Ectodermal cell (in vitro differentiated cells): ENCODE data around the gene TMC1.

ENCODE experiments used
- H3K27ac ChIP-seq: 2 replicates; pipeline ENCODE4 v1.7.0; 2013; ENCODE audit warnings: mild to moderate bottlenecking, low read depth, low read length; ENCODE audit not compliant: insufficient read depth, poor library complexity, severe bottlenecking
- H3K27me3 ChIP-seq: 2 replicates; pipeline ENCODE4 v1.7.0; 2013; ENCODE audit warnings: mild to moderate bottlenecking, low read length; ENCODE audit not compliant: insufficient read depth, control insufficient read depth, poor library complexity, severe bottlenecking
- H3K36me3 ChIP-seq: one replicate; pipeline ENCODE4 v1.7.0; 2013; ENCODE audit warnings: low read length; ENCODE audit not compliant: control insufficient read depth, insufficient read depth
- H3K4me1 ChIP-seq: one replicate; pipeline ENCODE4 v1.7.0; 2013; ENCODE audit warnings: low read length; ENCODE audit not compliant: control insufficient read depth, insufficient read depth
- H3K4me3 ChIP-seq: 2 replicates; pipeline ENCODE4 v1.7.0; 2013; ENCODE audit warnings: low read depth, low read length, control low read depth; ENCODE audit not compliant: insufficient read depth
- H3K9me3 ChIP-seq: 2 replicates; pipeline ENCODE4 v1.7.0; 2013; ENCODE audit warnings: mild to moderate bottlenecking, low read length, moderate library complexity; ENCODE audit not compliant: control insufficient read depth
- WGBS, 2 experiments: methylation state at CpG; one replicate each; pipeline ENCODE4 v1.1.7; 2013; ENCODE audit warnings: missing lambda C conversion rate in 2 of 2; 5-methylcytosine and 5-hydroxymethylcytosine counted together

TMC1 gene

DNA sequence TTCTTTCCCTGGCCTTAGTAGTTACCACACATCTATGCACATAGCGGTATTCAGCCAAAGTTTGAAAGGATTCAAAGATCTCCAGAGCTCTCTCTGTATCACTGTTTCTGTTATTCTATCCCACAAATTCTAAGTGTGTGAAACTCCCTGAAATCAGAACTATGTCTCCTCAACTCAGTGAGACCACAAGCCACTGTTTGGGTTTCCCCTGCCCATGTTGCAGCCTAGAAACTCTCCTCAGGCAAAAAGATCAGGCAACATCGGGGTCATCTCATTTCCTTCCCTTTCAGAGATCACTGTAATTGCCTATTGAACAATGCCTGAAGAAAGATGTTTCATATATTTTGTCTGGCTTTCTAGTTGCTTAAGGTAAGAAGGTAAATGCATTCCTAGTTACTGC, 135.6 kb downstream of the TMC1 start:
- no peaks in the 10 kb centered on the region for H3K36me3 ChIP-seq
- no peak overlapping the region for H3K27ac ChIP-seq
- H3K4me3 ChIP-seq = no peak overlapping the region
- WGBS, 2 experiments = 97 to 99% methylated on average over 2 of the region's 2 CpGs
- H3K27me3 ChIP-seq = no peaks in the 10 kb centered on the region
- H3K4me1 ChIP-seq = no peaks in the 10 kb centered on the region
- no peaks in the 10 kb centered on the region for H3K9me3 ChIP-seq

DNA sequence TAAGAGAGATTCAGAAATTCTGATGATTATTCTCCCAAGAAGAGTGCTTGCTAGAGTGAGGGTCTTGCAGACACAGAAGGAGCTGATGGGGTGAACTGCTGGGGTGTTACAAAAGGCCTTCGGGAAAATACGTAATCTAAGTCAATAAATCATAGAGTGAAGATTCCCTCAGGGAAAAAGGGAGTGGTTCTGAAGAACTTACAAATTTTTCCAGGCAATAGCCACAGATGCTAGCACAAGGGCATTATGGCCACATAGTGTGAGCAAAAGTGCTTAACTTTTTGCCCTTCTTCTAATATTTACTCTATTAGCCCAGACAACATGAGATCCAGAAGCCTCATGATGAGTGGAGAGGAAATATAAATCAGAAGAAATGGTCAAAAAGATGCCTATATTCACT, 137.3 kb downstream of the TMC1 start:
- Histone ChIP-seq H3K27me3 (no peaks in the 10 kb centered on the region), H3K4me1 (no peaks in the 10 kb centered on the region), H3K36me3 (no peaks in the 10 kb centered on the region), H3K9me3 (no peaks in the 10 kb centered on the region), H3K4me3 (no peak overlapping the region), H3K27ac (no peak overlapping the region)
- WGBS, 2 experiments = 94 to 96% methylated on average over 2 of the region's 2 CpGs

DNA sequence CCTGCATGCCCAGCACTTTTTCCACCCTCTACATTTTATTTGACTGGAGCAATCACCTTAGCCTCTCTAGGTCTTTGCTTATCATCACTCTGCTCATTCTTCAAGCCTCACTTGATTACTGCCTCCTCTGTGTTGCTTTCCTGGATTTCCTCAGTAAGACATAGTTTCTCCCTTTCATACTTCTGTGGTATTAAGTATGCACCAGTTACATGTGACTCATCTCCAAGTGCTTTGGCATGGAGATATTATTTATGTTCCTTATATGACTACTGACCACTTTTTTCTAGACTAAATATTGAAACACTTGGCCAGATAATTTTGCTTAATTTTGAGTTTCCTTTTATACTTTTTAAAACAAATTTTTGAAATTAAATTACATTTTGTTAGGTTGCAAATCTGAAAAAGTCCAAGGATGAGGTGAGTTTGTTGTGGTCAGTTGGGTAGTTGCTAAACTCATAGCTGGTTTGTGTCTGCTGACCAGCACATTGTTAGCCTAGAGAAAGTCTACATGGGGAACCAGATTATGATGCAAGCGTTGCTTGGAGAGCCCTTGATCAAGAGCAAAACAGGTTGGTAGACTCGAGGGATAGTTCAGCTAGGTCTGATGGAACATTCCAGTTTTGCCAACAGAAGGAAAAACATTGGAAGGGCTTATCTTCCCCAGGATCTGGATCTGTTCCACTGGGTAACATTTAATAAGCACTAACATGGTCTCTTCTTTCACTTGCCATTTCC, 140.2 kb downstream of the TMC1 start:
- Histone ChIP-seq H3K27ac (no peak overlapping the region), H3K36me3 (no peaks in the 10 kb centered on the region), H3K27me3 (no peaks in the 10 kb centered on the region), H3K4me1 (no peaks in the 10 kb centered on the region), H3K9me3 (no peaks in the 10 kb centered on the region), H3K4me3 (no peak overlapping the region)
- 76 to 81% methylated on average over 2 of the region's 2 CpGs for WGBS, 2 experiments

DNA sequence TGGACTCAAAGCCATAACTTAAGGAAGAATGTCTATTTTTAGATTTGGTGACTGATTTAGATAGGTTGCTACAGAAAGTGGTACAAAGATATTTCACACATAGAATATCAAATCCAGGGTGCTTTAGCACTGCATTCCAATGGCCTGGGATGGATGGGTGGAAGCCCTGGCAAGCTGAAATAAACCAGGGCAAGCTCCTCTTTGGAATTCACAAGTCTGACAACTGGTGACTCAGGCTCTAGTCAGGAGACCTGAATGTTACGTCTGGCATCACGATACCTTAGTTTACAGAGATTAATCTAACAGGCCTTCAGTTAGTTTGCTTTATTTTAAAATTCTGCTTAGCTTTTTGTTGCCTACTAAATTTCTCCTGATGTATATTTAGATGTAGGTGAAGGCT, 144.0 kb downstream of the TMC1 start:
- Histone ChIP-seq H3K36me3 (no peaks in the 10 kb centered on the region), H3K4me3 (no peak overlapping the region), H3K9me3 (no peaks in the 10 kb centered on the region), H3K4me1 (no peaks in the 10 kb centered on the region), H3K27ac (no peak overlapping the region), H3K27me3 (no peaks in the 10 kb centered on the region)
- 68 to 93% methylated on average over 2 of the region's 2 CpGs for WGBS, 2 experiments

DNA sequence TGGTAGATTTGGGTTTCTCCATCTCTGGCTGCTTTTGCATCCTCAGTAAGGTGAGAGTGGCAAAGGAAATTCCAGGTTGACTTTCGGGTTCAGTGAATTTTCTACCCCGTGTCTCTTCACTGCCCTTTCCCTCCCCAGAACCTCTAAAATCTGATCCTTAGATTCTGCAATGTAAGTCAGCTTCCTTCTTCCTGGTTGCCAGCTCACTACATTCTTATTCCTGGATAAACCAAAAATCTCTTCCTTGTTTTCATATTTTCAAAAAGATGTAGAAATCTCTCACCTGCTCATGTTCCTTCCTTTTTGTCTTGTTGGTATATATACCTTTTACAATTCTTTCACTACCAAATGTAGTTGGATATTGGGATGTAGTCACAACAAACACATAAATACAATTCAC, 145.8 kb downstream of the TMC1 start:
- Histone ChIP-seq H3K36me3 (no peaks in the 10 kb centered on the region), H3K4me3 (no peak overlapping the region), H3K9me3 (no peaks in the 10 kb centered on the region), H3K4me1 (no peaks in the 10 kb centered on the region), H3K27ac (no peak overlapping the region), H3K27me3 (no peaks in the 10 kb centered on the region)
- WGBS, 2 experiments = 71 to 74% methylated on average over 2 of the region's 2 CpGs

DNA sequence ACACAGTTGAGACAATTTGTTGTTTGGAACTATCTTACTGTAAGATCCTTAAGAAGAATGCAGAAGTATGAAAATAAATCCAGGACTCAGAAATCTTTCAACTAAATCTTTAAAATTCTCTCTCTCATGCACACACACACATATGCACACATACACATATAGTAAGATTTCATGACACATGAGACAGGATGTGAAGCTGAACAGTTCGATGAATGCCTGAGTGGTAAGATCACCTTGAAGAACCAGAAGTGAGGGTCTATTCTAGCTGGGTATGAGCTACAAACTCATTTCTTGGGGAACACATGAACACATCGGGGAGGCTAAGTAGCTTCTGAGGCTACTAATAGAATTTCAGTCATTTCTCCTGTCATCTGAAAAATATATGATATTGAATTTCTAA, 153.6 kb downstream of the TMC1 start:
- no peak overlapping the region for H3K27ac ChIP-seq
- no peaks in the 10 kb centered on the region for H3K4me1 ChIP-seq
- H3K27me3 ChIP-seq = no peaks in the 10 kb centered on the region
- H3K4me3 ChIP-seq = no peak overlapping the region
- 96 to 98% methylated on average over 2 of the region's 2 CpGs for WGBS, 2 experiments
- no peaks in the 10 kb centered on the region for H3K36me3 ChIP-seq
- H3K9me3 ChIP-seq = no peaks in the 10 kb centered on the region

DNA sequence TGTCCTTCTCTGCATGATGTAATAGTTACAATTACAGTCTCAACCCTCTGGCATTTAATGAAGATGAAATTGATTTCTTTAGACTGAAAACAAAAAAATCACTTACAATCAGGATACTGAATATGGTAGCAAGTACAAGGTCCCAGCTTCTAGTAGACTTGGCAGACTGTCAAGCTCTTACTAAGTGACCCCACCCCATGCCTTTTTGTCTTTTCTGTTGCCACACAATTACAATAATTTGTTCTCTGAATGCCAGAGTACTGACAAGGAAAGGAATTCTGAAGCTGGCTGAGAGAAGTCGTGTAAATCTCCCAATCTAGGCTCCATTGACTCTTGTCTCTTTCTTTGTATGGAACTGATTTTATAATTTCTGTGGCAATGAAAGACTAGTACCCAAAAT, 154.2 kb downstream of the TMC1 start:
- Histone ChIP-seq H3K9me3 (no peaks in the 10 kb centered on the region), H3K4me3 (no peak overlapping the region), H3K27me3 (no peaks in the 10 kb centered on the region), H3K4me1 (peaks cover 5% of the 10 kb centered on the region), H3K27ac (no peak overlapping the region), H3K36me3 (no peaks in the 10 kb centered on the region)
- 50 to 74% methylated on average over 1 of the region's 1 CpG for WGBS, 2 experiments

DNA sequence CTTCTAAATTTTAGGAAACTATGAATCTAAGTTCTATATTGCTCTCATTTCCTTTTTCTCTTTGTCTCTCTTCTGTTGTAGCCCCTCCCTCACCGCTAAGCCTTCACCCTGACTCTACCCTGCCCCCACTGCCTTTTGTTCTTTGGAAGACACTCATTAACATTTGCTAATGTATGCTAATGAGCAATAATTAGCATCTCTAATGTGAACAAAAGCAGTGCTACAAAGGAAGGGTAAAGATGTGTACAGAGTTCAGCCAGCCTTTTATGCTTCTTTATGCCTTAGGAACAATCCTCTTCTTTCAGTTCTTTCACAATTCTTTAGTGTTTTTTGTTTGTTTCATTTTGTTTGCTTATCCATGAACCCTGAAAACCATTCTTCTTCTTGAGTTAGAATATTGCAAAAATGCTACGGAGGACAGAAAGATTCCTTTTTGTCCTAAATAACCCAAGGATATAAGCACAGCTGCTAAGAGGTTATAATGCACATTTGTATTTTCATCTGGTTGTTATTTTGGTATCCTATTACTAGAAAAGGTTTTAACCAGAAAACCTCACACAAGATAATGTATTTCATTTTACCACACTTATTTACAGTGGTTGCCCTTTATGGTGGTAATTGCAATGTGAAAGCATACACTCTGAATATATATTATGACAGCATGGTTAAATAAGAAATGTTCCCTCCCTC, 159.3 kb downstream of the TMC1 start:
- H3K36me3 ChIP-seq = no peaks in the 10 kb centered on the region
- no peaks in the 10 kb centered on the region for H3K9me3 ChIP-seq
- H3K27ac ChIP-seq = no peak overlapping the region
- H3K4me3 ChIP-seq = no peak overlapping the region
- 0 to 8% methylated on average over 1 to 2 of the region's 2 CpGs for WGBS, 2 experiments
- peaks cover 9% of the 10 kb centered on the region for H3K4me1 ChIP-seq
- H3K27me3 ChIP-seq = no peaks in the 10 kb centered on the region

DNA sequence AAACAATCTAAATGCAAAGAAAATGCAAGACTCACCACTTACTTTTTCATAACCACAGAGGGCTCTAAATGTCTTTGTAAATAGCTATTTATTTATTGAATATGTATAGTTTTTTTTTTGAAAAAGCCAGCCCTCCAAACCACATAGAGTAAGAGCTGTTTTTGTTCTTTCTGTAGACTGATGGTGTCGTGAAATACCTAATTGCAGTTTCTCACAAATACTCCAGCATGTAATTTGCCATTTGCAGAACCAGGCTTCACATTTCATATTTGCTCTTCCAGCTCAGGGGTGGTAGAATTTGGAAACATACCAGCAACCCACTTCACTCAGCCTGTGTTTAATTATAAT, 159.8 kb downstream of the TMC1 start:
- Histone ChIP-seq H3K9me3 (no peaks in the 10 kb centered on the region), H3K27ac (no peak overlapping the region), H3K4me1 (peaks cover 9% of the 10 kb centered on the region), H3K4me3 (no peak overlapping the region), H3K27me3 (no peaks in the 10 kb centered on the region), H3K36me3 (no peaks in the 10 kb centered on the region)
- 33 to 45% methylated on average over 1 of the region's 1 CpG for WGBS, 2 experiments

DNA sequence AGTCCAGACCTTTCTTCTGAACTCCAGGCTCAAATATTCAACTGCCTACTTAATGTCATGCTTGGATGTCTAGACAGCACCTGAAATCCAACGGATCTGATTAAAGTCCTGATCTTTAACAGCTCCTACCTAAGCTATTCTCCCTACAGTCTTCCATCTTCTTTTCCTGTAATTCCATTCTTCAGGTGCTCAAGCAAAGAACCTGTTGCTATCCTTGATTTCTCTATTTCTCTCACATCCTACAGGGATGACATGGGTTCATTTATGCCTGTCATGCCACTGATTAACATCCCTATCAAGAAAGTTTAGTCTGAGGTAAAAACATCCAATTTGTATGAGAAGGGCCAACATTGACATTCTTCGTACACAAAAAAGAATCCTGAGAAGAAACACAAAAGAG, 163.2 kb downstream of the TMC1 start:
- H3K36me3 ChIP-seq = no peaks in the 10 kb centered on the region
- H3K9me3 ChIP-seq = no peaks in the 10 kb centered on the region
- H3K27me3 ChIP-seq = no peaks in the 10 kb centered on the region
- H3K27ac ChIP-seq = no peak overlapping the region
- no peak overlapping the region for H3K4me3 ChIP-seq
- 91 to 95% methylated on average over 2 of the region's 2 CpGs for WGBS, 2 experiments
- H3K4me1 ChIP-seq = peaks cover 9% of the 10 kb centered on the region
